Testis (tissue), 2 donors: Measurements from ENCODE around the gene CARMIL3.

Source experiments
- POLR2A ChIP-seq: fragments of 450-650 bp; IDR thresholded peaks from one replicate; pipeline ENCODE4 v1.6.1; 2017; ENCODE audit warnings: antibody characterized with exemption, mild to moderate bottlenecking, moderate library complexity
- TF ChIP-seq, protein P1 (sequence below), 3 experiments: fragments of 450-650 bp in 2 of 3; fragments of 200-600 bp in 1 of 3; sonication (generic) in 1 of 3; IDR thresholded peaks; one replicate each; pipeline ENCODE4 v1.5.1; 2016 to 2019; ENCODE audit warnings: antibody characterized with exemption in 3 of 3, mild to moderate bottlenecking in 2 of 3, moderate library complexity in 1 of 3

- TF ChIP-seq, protein P1, sequence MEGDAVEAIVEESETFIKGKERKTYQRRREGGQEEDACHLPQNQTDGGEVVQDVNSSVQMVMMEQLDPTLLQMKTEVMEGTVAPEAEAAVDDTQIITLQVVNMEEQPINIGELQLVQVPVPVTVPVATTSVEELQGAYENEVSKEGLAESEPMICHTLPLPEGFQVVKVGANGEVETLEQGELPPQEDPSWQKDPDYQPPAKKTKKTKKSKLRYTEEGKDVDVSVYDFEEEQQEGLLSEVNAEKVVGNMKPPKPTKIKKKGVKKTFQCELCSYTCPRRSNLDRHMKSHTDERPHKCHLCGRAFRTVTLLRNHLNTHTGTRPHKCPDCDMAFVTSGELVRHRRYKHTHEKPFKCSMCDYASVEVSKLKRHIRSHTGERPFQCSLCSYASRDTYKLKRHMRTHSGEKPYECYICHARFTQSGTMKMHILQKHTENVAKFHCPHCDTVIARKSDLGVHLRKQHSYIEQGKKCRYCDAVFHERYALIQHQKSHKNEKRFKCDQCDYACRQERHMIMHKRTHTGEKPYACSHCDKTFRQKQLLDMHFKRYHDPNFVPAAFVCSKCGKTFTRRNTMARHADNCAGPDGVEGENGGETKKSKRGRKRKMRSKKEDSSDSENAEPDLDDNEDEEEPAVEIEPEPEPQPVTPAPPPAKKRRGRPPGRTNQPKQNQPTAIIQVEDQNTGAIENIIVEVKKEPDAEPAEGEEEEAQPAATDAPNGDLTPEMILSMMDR (IDR thresholded peaks at IDR 0.05) = no peak
- no peak for TF ChIP-seq POLR2A
Observed at GRCh38 chr14:24110523-24110922, 58.7 kb downstream of the CARMIL3 start.
